Heart left ventricle (tissue), 13 donors: Measurements from ENCODE around the gene PCNX3.

Source experiments
- POLR2A ChIP-seq, 2 donors: fragments of 450-650 bp; IDR thresholded peaks; one replicate each; pipeline ENCODE4 v1.6.1; 2017; ENCODE audit warnings: antibody characterized with exemption in 2 of 2, mild to moderate bottlenecking in 2 of 2, moderate library complexity in 2 of 2
- TF ChIP-seq, protein P1 (sequence below), 12 donors: fragments of 200-600 bp; sonication (generic) in 4 of 12; IDR thresholded peaks; one replicate each; pipeline versions ENCODE4 v1.5.0 to v1.8.0; 2018 to 2022; ENCODE audit warnings: antibody characterized with exemption in 12 of 12, mild to moderate bottlenecking in 5 of 12
- donor health status: ischemic (EF 13 %, LVEDD 7.1; RV severe dilation, severe dysfunction).
- donor health status: DM: no; HTN: yes; CAD: no.
- donor health status: DM: no; HTN: no; CAD: no.
- donor health status: ischemic (EF 25% LVEDD 6.9; RV normal size, moderate dysfunction).
- donor health status: ischemic (EF 25% LVEDD 5.7; RV mildly dilated, moderate dysfunction).
- donor health status: ischemic (EF 35%, LVEDD 5.7; RV mildly dilated, moderate dysfunction).
- donor health status: nonischemic (EF 11% LVEDD 7.7; RV severe dilation, severe dysfunction).
- donor health status: DM: yes; HTN: yes; CAD: no.
- donor health status: PGD.
- donor health status: ischemic (EF 29% LVEDD 5.4; RV normal size, mild dysfunction).
- donor health status: nonischemic (EF 23%, LVEDD 6.1; RV moderate dilation, normal function).

DNA sequence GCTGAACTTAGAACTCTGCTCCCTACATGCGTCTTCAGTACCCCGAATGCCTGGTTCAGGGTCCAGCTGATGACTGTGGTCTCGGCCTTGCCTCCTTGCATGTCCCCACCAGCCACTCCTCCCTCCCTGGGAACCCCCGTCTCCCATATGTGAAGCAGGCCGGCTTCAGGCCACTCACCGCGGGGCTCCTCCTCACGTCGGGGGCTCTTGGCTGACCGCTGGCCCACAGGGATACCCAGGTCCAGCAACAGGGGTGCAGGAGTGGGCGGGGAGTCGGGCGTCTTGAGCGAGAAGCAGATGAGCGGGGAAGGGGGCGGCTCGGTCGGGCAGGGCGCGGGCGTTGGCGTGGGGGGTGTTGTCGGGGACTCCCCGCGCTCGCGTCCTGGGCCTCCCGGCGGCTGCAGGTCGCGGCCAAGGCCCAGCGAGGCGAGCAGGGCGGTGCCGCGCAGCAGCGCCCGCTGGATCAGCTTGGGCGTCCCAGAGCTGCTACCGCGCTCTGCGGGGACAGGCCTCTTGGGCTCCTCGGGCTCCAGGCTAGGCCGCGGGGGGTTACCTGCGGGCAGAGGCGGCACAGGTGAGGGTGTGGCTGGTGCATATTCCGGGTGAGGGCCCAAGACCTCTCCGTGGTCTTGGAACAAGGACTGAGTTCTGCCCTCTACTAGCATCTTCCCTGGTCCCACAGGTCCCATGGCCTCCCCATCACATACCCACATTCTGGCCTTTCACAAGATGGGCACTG is 16.2 kb upstream of the PCNX3 start:
- TF ChIP-seq, protein P1, sequence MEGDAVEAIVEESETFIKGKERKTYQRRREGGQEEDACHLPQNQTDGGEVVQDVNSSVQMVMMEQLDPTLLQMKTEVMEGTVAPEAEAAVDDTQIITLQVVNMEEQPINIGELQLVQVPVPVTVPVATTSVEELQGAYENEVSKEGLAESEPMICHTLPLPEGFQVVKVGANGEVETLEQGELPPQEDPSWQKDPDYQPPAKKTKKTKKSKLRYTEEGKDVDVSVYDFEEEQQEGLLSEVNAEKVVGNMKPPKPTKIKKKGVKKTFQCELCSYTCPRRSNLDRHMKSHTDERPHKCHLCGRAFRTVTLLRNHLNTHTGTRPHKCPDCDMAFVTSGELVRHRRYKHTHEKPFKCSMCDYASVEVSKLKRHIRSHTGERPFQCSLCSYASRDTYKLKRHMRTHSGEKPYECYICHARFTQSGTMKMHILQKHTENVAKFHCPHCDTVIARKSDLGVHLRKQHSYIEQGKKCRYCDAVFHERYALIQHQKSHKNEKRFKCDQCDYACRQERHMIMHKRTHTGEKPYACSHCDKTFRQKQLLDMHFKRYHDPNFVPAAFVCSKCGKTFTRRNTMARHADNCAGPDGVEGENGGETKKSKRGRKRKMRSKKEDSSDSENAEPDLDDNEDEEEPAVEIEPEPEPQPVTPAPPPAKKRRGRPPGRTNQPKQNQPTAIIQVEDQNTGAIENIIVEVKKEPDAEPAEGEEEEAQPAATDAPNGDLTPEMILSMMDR (IDR thresholded peaks at IDR 0.05) = no peak
- TF ChIP-seq POLR2A (IDR thresholded peaks at IDR 0.05) = no peak
